Measurements from ENCODE around the gene IL22RA1.

DNA sequence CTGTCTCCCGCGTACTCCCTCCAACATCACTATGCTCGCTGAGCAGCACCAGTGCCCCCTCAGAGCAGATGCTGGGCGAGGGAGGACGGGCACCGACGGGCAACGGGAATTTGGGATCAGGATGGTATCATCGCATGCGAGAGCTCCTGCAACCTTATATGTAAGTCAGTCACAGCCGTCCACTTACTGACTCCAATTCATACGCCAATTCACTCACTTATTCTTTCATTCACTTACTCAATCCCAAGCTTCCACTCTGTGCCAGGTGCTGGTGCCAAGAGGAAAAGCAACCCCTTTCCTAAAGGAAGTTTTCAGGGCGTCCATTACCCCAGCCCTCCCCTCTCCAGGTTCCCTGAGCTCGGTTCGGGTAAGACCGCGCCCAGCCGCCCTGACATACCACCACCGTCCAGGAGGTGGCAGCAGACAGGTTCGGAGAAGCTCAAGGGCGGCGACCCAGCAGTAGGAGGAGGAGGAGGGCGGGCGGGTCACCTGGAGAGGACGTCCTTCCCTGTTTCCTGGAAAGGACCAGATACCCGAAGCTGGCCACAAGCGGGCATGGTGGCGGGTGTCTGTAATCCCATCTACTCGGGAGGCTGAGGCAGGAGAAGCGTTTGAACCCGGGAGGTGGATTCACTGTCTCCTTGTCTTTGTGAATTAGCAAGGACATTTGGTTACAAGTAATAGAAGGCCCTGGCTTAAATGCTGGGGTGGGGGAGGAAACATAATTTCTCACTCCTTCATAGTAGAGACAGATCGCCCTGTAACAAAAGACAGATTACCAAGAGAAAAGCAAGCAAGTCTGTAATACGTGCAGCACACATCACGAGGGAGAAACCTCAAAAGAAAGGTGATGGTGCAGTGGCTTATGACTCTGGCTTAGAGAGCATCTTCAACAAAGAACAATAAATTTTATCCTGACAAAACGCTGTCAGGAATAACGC, 7.6 kb upstream of the IL22RA1 start:
- no peak for TF ChIP-seq EZH2 (IDR thresholded peaks at IDR 0.05; ENCODE audit: borderline replicate concordance, insufficient read depth, low read length, poor library complexity, severe bottlenecking)
- TF ChIP-seq, protein P1, sequence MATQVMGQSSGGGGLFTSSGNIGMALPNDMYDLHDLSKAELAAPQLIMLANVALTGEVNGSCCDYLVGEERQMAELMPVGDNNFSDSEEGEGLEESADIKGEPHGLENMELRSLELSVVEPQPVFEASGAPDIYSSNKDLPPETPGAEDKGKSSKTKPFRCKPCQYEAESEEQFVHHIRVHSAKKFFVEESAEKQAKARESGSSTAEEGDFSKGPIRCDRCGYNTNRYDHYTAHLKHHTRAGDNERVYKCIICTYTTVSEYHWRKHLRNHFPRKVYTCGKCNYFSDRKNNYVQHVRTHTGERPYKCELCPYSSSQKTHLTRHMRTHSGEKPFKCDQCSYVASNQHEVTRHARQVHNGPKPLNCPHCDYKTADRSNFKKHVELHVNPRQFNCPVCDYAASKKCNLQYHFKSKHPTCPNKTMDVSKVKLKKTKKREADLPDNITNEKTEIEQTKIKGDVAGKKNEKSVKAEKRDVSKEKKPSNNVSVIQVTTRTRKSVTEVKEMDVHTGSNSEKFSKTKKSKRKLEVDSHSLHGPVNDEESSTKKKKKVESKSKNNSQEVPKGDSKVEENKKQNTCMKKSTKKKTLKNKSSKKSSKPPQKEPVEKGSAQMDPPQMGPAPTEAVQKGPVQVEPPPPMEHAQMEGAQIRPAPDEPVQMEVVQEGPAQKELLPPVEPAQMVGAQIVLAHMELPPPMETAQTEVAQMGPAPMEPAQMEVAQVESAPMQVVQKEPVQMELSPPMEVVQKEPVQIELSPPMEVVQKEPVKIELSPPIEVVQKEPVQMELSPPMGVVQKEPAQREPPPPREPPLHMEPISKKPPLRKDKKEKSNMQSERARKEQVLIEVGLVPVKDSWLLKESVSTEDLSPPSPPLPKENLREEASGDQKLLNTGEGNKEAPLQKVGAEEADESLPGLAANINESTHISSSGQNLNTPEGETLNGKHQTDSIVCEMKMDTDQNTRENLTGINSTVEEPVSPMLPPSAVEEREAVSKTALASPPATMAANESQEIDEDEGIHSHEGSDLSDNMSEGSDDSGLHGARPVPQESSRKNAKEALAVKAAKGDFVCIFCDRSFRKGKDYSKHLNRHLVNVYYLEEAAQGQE (IDR thresholded peaks at IDR 0.05; ENCODE audit: borderline replicate concordance): no peak
